OCI-LY7 (cell line): ENCODE results near the gene HSCB.
"Not testable (repeated sequence)": the region's sequence is repeated elsewhere in the genome, so short reads cannot be mapped to it uniquely, and the experiment has no call there.

Experiments used
- CTCF ChIP-seq: fragments of 200-600 bp; sonication (generic); conservative IDR thresholded peaks from 2 replicates; pipeline ENCODE4 v1.5.1; 2014; ENCODE audit warnings: mild to moderate bottlenecking, antibody characterized with exemption, low read length, moderate library complexity, mixed read lengths
- EZH2phosphoT487 ChIP-seq: fragments of 200-600 bp; sonication (generic); IDR thresholded peaks from 2 replicates; pipeline ENCODE4 v1.6.1; 2018; ENCODE audit warnings: low read depth, borderline replicate concordance, mild to moderate bottlenecking, mixed run types, antibody characterized with exemption, low read length, moderate library complexity, mixed read lengths

DNA sequence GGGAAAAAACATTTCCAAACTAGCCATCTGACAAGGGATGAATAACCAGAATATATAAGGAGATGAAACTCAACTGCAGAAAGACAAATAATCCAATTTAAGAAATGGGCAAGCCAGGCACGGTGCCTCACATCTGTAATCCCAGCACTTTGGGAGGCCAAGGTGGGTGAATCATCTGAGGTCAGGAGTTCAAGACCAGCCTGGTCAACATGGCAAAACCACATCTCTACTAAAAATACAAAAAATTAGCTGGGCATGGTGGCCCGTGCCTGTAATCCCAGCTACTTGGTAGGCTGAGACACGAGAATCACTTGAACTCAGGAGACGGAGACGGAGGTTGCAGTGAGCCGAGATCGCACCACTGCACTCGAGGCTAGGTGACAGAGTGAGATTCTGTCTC lies 3.0 kb upstream of the HSCB start:
- not testable (repeated sequence) for TF ChIP-seq CTCF, EZH2phosphoT487
